Measurements from ENCODE around the gene SEMA4F.

Gene SEMA4F

DNA sequence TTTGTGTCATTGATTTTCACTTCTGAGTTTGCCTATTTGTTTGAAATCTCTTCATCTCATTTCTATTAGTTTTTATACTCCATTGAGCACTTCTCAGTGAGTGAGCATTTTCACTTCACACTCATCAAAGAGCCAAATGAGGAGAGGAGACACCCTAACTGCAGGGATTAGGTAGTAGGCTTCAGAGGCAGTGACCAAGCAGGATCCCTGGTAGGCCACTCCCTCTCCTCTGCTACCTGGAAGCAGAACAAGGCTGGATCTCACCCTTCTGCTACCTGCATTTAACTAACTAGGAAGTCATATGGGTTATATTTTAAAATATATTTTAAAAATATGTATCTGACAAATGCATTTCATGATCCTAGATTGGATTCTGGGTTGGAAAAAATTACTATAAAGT, 52.7 kb downstream of the SEMA4F start:
- DNase-seq (ENCODE audit: low read depth), result no peak

DNA sequence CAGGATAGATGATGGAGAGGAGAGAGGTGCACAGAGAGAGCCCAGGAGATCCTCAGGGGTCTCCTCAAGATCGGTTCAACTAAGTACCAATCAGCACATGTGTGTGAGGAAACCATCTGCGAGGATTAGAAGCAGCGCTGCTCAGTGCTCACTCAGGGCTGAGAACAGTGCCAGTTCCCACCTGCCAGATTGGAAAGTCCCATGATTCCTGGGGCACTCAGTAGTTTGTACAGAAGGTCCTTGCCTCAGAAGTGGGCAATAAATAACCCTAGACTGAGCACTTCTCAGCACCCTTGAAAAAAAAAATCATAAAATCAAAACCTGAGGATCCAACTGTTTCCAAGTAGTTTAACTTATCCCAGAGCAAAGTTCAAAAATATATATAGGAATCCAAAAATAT, 53.8 kb downstream of the SEMA4F start:
- DNase-seq (ENCODE audit: low read depth), result no peak

DNA sequence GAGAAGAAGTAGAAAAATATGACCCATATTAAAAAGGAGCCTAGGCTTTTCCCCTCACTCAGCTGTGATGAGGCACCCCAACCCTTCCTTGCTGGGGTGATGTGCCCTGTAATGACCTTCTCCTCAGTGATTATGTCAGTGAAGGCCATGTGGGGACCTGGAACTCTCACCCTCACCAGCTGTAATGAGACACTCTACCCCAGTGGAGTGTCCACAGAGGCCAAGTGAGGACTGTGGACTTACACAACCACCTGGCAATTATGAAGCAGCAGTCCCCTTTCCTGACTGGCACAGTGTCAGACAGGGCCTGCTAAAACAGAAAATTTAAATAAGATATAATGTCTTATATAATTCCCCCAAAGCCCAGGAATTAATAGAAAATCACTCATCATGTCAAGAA, 54.2 kb downstream of the SEMA4F start:
- no peak for DNase-seq (ENCODE audit: low read depth)

DNA sequence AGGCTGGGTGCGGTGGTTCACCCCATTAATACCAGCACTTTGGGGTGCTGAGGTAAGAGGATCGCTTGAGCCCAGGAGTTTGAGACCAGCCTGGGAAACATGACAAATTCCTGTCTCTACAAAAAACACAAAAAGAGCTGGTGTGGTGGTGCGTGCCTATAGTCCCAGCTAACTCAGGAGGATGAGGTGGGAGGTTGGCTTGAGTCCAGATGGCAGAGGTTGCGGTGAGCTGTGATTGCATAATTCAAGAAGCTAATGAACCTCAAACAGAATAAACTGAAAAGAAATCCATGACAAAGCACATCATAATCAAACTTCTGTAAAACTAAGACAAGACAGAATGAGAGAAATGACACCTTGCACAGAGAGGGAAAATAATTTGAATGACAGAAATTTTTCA, 54.8 kb downstream of the SEMA4F start:
- DNase-seq (ENCODE audit: low read depth), result no peak

DNA sequence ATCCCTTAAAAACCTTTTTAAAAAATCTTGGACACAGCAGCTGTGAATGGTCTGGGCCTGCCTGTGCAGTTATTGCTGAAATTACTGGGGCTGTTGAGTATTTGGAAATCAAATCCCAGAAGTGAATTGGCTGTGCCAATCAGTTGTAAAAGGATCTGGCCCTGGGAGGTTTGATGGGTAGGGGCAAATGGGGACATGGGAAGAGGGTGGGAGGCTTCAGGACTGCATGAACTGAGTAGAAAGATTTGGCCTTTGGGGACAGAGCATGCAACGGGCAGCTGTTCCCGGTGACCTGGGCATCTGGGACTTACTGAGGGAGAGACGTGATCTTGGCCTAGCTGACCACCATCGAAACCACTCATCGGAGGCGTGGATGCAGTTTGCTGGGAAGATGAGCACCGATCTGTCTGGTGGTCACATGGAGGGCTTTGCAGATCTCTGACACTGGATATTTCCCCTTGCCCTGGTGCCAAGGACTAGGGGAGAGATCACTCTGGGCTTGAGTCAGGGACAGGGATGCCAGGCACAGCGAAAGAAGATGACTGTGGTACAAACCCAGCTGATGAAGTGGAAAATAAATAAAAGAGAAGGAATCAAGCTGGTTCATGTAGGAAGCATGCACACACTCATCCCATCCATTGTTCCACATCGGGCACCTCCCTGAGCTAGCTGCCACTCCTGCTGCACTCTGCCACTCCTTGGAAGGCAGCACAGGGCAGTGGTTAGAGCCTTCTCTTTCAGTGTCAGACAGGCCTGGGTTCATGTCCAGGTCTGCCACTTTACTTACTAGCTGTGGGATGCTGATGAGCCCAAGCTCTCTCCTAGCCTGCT, 58.4 kb downstream of the SEMA4F start:
- no peak for DNase-seq (ENCODE audit: low read depth)

DNA sequence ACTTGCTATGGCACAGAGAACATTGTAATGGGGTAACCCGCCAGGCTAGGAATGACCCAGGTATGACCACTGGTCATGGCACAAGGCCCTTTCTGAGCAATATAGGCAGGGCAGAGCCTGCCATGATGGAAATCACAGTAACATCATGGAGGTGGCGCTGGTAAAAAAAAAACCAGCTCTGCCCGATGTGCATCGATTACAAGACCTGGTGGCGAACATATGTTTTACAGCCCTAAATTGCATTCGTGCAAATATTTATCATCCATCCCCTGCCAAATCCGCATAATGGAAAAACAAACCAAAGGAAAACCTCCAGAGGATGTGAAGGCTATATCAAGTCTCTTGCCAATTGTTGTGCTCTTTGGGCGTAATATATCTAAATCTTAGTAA, 60.6 kb downstream of the SEMA4F start:
- no peak for DNase-seq (ENCODE audit: low read depth)

DNA sequence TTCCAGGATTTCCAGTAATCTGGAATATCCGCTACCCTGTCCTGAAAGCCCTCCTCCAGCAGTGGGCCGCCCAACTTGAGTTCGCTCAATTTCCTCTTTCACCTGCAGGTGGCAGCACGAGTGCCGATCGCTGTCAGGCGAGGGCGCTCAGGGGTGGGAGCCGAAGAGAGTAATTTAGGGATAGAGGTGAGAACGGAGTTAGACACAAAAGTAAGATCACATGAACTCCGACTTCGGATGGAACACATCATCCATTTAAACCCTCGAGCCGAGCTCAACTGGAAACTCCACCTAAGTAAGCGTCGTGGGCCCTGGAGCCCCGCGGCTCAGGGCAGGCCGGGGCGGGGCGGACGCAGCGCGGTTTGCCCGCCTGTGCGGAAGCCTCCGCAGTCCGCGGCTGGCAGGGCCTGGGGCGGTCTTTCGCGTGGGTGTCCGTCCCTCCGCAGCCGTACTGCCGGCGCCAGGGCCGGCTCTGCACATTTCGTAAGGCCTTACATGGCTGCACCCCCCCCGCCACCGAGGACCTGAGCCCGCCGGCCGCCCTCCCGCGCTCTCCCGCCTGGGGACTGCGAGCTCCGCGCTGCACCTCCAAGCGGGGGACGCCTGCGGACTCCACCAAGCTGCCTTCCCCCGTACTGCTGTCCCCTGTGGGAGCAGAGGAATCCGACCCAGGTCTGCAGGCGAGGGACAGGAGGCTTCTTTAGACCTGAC, 61.2 kb downstream of the SEMA4F start:
- peak; percentile 70 for DNase-seq (ENCODE audit: low read depth)

DNA sequence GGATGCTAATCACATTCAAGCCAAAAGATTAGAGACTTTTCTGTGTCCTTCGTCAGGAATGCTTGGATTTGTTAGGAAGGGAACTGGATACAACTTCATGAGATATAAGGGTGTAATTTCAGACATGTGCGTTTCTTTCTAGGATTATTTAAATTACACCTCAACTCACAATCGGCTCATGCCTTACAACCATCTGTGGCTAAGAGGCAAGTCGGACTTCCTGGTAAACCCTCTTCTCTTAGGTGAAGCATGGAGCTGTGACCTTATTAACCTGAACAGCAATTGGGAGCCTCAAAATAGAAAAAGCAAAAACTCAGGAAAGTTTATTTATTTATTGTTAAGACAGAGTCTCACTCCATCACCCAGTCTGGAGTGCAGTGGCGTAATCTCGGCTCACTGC, 61.8 kb downstream of the SEMA4F start:
- no peak for DNase-seq (ENCODE audit: low read depth)

DNA sequence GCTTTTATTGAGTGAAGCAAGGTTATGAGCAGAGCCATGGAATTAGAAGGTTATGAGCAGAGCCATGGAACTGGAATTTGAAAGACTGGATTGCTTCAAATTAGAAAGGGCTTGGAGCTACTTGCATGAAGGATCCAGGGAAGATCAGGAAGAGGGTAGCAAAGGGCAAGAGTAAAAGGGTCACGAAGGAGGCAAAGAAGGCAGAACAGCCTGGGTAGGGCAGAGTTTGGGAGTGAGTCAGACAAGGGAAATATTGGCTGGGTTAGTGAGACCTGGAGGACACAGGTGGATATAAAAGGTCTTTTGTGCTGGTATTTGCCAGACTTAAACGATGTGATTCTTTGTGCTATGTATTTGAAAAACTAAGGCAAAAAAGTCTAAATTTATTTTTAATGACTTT, 65.0 kb downstream of the SEMA4F start:
- no peak for DNase-seq (ENCODE audit: low read depth)

DNA sequence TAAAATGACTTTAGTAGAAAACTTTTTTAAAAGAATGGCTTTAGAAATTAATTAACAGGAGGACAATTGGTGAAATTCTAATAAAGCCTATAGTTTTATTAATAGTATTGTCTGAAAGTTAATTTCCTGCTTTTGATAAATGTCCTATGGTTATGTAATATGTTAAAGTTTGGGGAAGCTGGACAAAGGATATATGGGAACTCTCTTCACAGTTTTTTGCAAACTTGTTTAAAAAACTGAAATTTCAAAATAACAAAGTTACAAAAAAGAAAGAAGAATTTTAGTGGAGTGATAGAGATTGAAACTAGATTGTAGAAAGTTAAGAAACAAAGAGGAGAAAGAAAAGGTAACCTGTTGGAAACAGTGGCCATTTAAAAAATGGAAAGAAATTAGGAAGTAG, 67.3 kb downstream of the SEMA4F start:
- no peak for DNase-seq (ENCODE audit: low read depth)

DNA sequence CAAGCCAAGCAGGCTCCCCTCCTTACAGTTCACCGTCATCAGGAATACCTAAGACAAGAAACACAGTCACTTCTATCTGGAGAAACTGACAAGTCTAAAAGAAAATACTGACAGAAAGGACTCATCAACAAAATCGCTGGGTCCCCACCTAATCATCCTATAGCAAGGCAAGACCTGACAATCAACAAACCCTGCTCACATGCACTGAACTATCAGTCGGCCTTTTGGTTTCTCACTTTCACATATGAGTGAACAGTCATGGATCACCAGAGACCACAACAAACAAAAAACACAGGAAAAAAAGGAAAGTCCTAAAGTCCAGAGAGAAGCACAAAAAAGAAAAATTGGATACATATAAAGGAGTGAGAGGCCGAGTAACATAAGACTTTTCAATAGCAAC, 70.4 kb downstream of the SEMA4F start:
- DNase-seq (ENCODE audit: low read depth), result no peak

DNA sequence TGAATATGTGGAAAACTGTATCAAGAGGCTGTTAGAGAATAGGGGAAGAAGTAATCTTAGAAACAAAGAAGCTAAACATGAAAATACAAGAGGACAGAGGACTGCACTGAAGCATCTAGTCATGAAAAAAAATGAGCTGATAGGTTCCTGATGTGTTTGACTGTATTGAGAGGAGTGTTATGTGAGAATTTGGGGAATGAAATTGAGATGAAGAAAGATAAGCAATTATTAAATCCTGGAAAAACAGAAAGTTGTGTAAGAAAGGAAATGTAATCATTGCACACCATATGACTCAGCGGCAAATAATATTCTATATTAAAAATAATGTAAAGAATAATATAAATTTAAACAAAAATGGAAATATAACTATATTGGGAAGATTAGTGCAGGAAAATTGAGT, 71.2 kb downstream of the SEMA4F start:
- DNase-seq (ENCODE audit: low read depth), result no peak

DNA sequence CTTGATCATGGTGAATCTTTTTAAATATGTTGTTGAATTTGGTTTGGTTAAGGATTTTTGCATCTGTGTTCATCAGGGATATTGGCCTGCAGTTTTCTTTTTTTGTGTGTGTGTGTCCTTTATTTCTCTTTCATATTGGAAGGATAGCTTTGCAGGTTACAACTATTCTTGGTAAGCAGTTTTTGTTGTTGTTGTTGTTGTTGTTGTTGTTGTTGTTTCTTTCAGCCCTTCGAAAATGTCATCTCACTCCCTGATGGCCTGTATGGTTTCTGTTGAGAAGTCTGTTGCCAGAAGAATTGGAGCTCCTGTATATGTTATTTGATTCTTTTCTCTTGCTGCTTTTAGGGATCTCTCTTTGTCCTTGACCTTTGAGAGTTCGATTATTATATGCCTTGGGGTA, 74.8 kb downstream of the SEMA4F start:
- DNase-seq (ENCODE audit: low read depth), result no peak

DNA sequence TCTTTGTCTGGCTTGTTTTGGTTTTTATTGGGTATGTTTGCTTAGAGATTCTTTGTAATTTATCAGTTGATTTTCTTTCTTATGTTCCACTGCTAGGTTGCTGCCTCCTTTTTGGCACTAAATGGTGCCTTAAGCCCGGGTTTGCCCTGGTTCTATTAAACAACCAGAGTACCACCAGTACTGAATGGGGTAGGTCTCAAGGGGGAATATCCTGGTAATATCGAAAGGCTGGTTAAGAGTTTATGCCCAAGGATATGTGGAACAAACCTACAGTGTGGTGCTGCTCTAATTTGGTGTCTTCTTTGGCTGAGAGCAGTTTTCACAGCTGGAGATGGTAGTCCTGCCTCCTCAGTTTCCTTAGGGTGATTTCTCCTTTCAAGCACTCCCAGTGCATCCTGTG, 76.5 kb downstream of the SEMA4F start:
- DNase-seq (ENCODE audit: low read depth), result no peak
